Measurements from ENCODE around the gene PIGX.
"Not testable (repeated sequence)": the region's sequence is repeated elsewhere in the genome, so short reads cannot be mapped to it uniquely, and the experiment has no call there.

Gene PIGX

DNA sequence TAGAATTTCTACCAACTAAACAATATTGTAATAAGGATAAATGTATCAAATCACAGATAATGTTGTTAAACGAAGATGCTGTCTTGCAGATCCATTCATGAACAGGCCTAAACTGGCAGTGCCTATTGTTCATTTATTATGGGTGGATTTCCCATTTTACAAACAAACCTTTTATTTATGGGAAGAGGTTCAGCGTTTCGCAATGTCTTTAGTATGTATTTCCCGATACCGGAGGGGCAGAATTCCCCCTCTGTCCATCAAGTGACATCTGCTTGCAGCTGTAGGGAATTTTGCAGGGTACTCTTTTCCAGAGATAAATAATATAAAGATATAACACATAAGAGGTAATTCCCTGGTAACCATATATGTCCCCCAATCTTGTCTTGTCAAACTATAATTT, 5.8 kb upstream of the PIGX start:
- Histone ChIP-seq H3K9me3 (ENCODE audit: control insufficient read depth, low read length) (no peaks in the 10 kb centered on the region), H3K27me3 (ENCODE audit: control insufficient read depth, insufficient read depth, low read length) (no peaks in the 10 kb centered on the region), H2AFZ (no peak overlapping the region), H3K27ac (no peak overlapping the region), H3K36me3 (ENCODE audit: control insufficient read depth, insufficient read depth, low read length) (no peaks in the 10 kb centered on the region), H3K4me2 (ENCODE audit: low read length) (no peak overlapping the region), H3K79me2 (no peaks in the 10 kb centered on the region), H3K4me3 (ENCODE audit: low read depth, low read length) (no peak overlapping the region), H3K9ac (no peak overlapping the region), H3K4me1 (no peaks in the 10 kb centered on the region)
- TF ChIP-seq, protein P1, sequence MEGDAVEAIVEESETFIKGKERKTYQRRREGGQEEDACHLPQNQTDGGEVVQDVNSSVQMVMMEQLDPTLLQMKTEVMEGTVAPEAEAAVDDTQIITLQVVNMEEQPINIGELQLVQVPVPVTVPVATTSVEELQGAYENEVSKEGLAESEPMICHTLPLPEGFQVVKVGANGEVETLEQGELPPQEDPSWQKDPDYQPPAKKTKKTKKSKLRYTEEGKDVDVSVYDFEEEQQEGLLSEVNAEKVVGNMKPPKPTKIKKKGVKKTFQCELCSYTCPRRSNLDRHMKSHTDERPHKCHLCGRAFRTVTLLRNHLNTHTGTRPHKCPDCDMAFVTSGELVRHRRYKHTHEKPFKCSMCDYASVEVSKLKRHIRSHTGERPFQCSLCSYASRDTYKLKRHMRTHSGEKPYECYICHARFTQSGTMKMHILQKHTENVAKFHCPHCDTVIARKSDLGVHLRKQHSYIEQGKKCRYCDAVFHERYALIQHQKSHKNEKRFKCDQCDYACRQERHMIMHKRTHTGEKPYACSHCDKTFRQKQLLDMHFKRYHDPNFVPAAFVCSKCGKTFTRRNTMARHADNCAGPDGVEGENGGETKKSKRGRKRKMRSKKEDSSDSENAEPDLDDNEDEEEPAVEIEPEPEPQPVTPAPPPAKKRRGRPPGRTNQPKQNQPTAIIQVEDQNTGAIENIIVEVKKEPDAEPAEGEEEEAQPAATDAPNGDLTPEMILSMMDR (IDR thresholded peaks at IDR 0.05): no peak

DNA sequence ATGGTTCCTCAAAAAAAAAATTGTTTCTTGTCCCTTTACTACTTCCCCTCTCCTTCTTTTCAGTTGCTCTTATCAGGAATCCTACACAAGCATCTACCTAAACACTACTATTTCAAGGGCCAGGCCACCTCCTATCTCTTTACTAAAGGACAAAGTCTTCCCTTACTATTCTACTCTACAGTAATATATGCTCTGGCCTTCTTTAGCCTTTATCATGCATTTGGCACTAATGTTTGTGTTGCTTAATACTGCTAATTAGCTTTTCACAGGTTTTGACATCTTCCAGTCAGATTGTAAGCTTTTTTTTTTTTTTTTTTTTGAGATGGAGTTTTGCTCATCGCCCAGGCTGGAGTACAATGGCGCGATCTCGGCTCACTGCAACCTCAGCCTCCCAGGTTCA, 5.4 kb upstream of the PIGX start:
- Histone ChIP-seq H3K79me2 (no peaks in the 10 kb centered on the region), H3K9ac (no peak overlapping the region), H3K9me3 (ENCODE audit: control insufficient read depth, low read length) (no peaks in the 10 kb centered on the region), H3K27me3 (ENCODE audit: control insufficient read depth, insufficient read depth, low read length) (no peaks in the 10 kb centered on the region), H3K36me3 (ENCODE audit: control insufficient read depth, insufficient read depth, low read length) (no peaks in the 10 kb centered on the region), H2AFZ (no peak overlapping the region), H3K4me2 (ENCODE audit: low read length) (no peak overlapping the region), H3K27ac (no peak overlapping the region), H3K4me1 (no peaks in the 10 kb centered on the region), H3K4me3 (ENCODE audit: low read depth, low read length) (no peak overlapping the region)
- TF ChIP-seq, protein P1 (IDR thresholded peaks at IDR 0.05): no peak

DNA sequence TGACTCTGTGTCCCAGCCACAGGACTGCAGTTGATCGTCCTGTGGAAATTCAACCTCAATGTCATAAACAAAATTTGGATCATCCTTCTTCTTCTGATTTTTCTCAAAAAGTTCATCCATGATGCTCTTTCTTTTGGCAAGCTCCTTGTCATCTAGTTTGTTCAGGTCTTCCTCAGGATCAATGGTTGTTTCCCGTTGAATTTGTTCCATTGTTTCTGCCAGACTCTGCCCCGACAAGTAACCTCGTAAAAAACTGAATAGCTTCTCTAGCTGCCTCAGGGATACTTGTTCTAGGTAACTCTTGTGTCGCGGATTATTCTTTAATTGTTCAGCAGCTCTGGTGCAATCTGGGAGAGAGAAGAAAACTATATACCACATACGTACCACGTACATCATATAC, 4.6 kb upstream of the PIGX start:
- H3K79me2 ChIP-seq: no peaks in the 10 kb centered on the region
- H2AFZ ChIP-seq: no peak overlapping the region
- no peak overlapping the region for H3K9ac ChIP-seq
- H3K4me1 ChIP-seq: no peaks in the 10 kb centered on the region
- no peaks in the 10 kb centered on the region for H3K27me3 ChIP-seq (ENCODE audit: control insufficient read depth, insufficient read depth, low read length)
- no peaks in the 10 kb centered on the region for H3K9me3 ChIP-seq (ENCODE audit: control insufficient read depth, low read length)
- TF ChIP-seq, protein P1 (IDR thresholded peaks at IDR 0.05): no peak
- no peaks in the 10 kb centered on the region for H3K36me3 ChIP-seq (ENCODE audit: control insufficient read depth, insufficient read depth, low read length)
- H3K4me3 ChIP-seq (ENCODE audit: low read depth, low read length): no peak overlapping the region
- H3K4me2 ChIP-seq (ENCODE audit: low read length): no peak overlapping the region
- H3K27ac ChIP-seq: no peak overlapping the region

DNA sequence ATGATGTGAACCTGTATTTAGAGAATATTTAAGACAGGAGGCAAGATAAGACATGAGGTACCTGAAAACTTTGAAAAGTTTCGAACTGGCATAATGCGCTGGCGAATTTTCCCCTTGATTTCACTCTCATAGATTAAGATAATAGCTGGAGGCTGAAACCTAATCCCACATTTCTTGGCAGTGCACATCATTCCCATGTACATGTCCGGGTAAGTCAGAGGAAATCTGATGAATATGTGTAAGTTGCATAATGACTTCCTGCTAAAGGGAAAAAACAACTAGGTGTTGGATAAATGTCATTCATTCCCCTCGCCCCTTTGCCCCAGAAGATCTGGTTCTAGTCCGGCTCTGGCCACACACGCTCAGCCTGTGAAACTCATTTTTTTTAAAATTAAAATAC, 3.7 kb upstream of the PIGX start:
- Histone ChIP-seq H3K4me3 (ENCODE audit: low read depth, low read length) (no peak overlapping the region), H3K4me2 (ENCODE audit: low read length) (no peak overlapping the region), H3K27ac (no peak overlapping the region), H3K9me3 (ENCODE audit: control insufficient read depth, low read length) (no peaks in the 10 kb centered on the region), H3K79me2 (no peaks in the 10 kb centered on the region), H2AFZ (no peak overlapping the region), H3K27me3 (ENCODE audit: control insufficient read depth, insufficient read depth, low read length) (no peaks in the 10 kb centered on the region), H3K9ac (no peak overlapping the region), H3K36me3 (ENCODE audit: control insufficient read depth, insufficient read depth, low read length) (no peaks in the 10 kb centered on the region), H3K4me1 (no peaks in the 10 kb centered on the region)
- TF ChIP-seq, protein P1 (IDR thresholded peaks at IDR 0.05): no peak

DNA sequence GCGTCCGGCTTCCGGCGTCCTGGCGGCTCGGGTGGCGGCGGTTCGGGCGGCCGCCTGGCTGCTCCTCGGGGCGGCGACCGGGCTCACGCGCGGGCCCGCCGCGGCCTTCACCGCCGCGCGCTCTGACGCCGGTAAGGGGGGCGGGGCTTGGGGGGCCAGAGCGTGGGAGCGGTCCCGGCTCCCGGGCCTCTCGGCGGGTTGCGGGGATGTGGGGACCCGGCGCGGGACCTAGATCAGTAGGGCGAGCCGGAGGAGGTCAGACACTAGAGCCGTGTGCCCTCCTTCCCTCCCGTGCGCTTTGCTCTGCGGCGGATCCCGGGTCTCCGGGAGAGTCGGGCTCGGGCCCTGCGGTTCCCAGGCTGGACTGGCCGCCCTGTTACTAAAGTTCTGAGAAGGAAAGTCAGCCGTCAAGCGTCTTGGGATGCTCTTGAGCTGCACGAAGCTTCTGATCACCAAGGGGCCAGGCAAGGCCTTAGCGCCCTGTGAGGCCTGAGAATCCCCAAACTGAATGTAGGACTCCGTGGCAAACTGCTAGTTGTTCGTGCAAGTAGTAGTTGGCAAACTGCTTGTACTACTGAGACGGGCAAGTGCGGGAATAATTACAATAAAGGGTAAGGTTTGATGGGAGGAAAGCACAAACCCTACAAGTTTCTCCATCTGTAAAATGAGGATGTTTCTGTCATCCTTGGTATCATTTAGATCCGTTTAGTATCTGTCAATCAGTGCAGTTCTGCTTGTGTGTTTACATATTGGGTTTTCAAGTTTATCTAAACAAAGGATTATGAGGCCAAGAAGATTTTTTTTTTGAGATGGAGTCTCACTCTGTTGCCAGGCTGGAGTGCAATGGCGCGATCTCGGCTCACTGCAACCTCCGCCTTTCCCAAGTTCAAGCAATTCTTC, 587 bp downstream of the PIGX start:
- Histone ChIP-seq H2AFZ (peak overlapping the region; percentile 99), H3K9ac (peak overlapping the region; percentile 63), H3K4me2 (ENCODE audit: low read length) (peak overlapping the region; percentile 88), H3K4me1 (no peaks in the 10 kb centered on the region), H3K4me3 (ENCODE audit: low read depth, low read length) (peak overlapping the region; percentile 95), H3K27ac (peak overlapping the region; percentile 82), H3K79me2 (peaks cover 10% of the 10 kb centered on the region), H3K27me3 (ENCODE audit: control insufficient read depth, insufficient read depth, low read length) (no peaks in the 10 kb centered on the region), H3K9me3 (ENCODE audit: control insufficient read depth, low read length) (no peaks in the 10 kb centered on the region), H3K36me3 (ENCODE audit: control insufficient read depth, insufficient read depth, low read length) (no peaks in the 10 kb centered on the region)
- TF ChIP-seq, protein P1 (IDR thresholded peaks at IDR 0.05): no peak

- H3K27ac ChIP-seq; H3K9me3 ChIP-seq (ENCODE audit: control insufficient read depth, low read length); H3K27me3 ChIP-seq (ENCODE audit: control insufficient read depth, insufficient read depth, low read length); H3K4me2 ChIP-seq (ENCODE audit: low read length); H3K9ac ChIP-seq; H3K4me3 ChIP-seq (ENCODE audit: low read depth, low read length); H2AFZ ChIP-seq; H3K36me3 ChIP-seq (ENCODE audit: control insufficient read depth, insufficient read depth, low read length); H3K4me1 ChIP-seq: not testable (repeated sequence)
- H3K79me2 ChIP-seq: peaks cover 24% of the 10 kb centered on the region
Measured at GRCh38 chr3:196717162-196717561, 5.0 kb downstream of the PIGX start.
